NB4 (cell line): Measurements from ENCODE around the gene GIMAP5.

Experiments used
- CTCF ChIP-seq: IDR thresholded peaks from one replicate; pipeline ENCODE4 v1.5.1; 2012; ENCODE audit warnings: low read depth, low read length
- MYC ChIP-seq: IDR thresholded peaks from 2 replicates; pipeline ENCODE4 v1.6.1; 2011; ENCODE audit warnings: low read depth, low read length
- POLR2A ChIP-seq: IDR thresholded peaks from 2 replicates; pipeline ENCODE4 v1.6.1; 2011; ENCODE audit warnings: mild to moderate bottlenecking; ENCODE audit not compliant: insufficient read length; ENCODE audit errors: extremely low read depth

DNA sequence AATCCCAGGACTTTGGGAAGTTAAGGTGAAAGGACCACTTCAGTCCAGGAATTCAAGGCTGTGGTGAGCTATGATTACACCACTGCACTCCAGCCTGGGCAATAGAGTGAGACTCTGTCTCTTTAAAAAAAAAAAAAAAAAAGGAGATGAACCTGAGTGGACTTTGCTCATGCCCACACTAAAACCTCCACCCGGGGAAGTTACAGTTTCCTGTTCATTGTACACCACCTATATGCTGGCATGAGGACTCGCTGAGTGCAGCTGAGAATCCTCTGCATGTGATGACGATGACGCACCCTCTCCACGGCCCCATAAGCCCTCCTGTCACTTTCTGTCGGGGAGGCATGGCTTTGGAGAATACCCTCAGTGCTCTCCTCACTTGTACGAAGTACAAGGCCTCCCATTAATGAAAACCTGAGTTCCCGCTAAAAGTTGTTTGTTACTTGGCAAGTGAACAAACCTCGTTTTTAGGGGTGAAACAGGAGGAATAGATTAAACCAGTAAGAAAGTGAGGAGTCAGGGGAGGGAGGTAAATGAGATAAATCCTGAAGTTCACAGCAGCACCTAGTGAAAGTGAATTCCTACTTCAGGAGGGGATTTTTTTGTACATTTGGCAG, 47.0 kb downstream of the GIMAP5 start:
- TF ChIP-seq CTCF (no peak), MYC (no peak), POLR2A (no peak)
